Neural cell (in vitro differentiated cells): ENCODE data around the gene PLOD2. TPM values are rescaled to one million over a fixed set of nuclear protein-coding genes. Genes with fewer than 3 reads are reported as not detected.

ENCODE experiments used
- H2AFZ ChIP-seq: fragments of 200-600, 300-800 bp; sonication (generic), shearing (Covaris generic); 2 replicates; pipeline ENCODE4 v1.6.0; 2014; ENCODE audit warnings: low read depth, mild to moderate bottlenecking, antibody characterized with exemption, low read length, moderate library complexity
- H3F3A ChIP-seq: fragments of 200-600 bp; shearing (Covaris generic); 2 replicates; pipeline ENCODE4 v1.6.1; 2016; ENCODE audit warnings: mild to moderate bottlenecking, moderate library complexity, mixed read lengths, antibody characterized with exemption, low read length; ENCODE audit not compliant: insufficient read depth, poor library complexity, severe bottlenecking
- H3K27ac ChIP-seq: fragments of 200-600, 300-800 bp; sonication (generic), shearing (Covaris generic); 2 replicates; pipeline ENCODE4 v1.5.1; 2014; ENCODE audit warnings: mild to moderate bottlenecking, low read length, moderate library complexity
- H3K27me3 ChIP-seq: fragments of 300-800, 200-600 bp; sonication (generic), shearing (Covaris generic); 2 replicates; pipeline ENCODE4 v1.6.0; 2014; ENCODE audit warnings: mild to moderate bottlenecking, low read depth, low read length, moderate library complexity; ENCODE audit not compliant: insufficient read depth
- H3K36me3 ChIP-seq: fragments of 300-800, 200-600 bp; sonication (generic), shearing (Covaris generic); 2 replicates; pipeline ENCODE4 v1.5.1; 2014; ENCODE audit warnings: mild to moderate bottlenecking, antibody characterized with exemption, low read length, moderate library complexity; ENCODE audit not compliant: insufficient read depth
- H3K4me2 ChIP-seq: fragments of 300-800, 200-600 bp; sonication (generic), shearing (Covaris generic); 2 replicates; pipeline ENCODE4 v1.6.0; 2014; ENCODE audit warnings: mild to moderate bottlenecking, low read length
- H3K4me3 ChIP-seq: fragments of 300-800, 200-600 bp; sonication (generic), shearing (Covaris generic); 2 replicates; pipeline ENCODE4 v1.5.1; 2014; ENCODE audit warnings: mild to moderate bottlenecking, low read length, moderate library complexity
- H3K79me2 ChIP-seq: fragments of 200-600 bp; shearing (Covaris generic); replicated peaks from 2 replicates; pipeline ENCODE4 v1.6.0; 2014; ENCODE audit warnings: mild to moderate bottlenecking, low read length, moderate library complexity; ENCODE audit not compliant: insufficient read depth
- H3K9ac ChIP-seq: fragments of 300-800, 200-600 bp; sonication (generic), shearing (Covaris generic); 2 replicates; pipeline ENCODE4 v1.6.1; 2016; ENCODE audit warnings: mild to moderate bottlenecking, low read length, mixed read lengths
- H3K9me2 ChIP-seq: fragments of 200-600 bp; shearing (Covaris generic); 2 replicates; pipeline ENCODE4 v1.6.1; 2016; ENCODE audit warnings: mild to moderate bottlenecking, low read length, mixed read lengths; ENCODE audit not compliant: insufficient read depth
- H3K9me3 ChIP-seq: fragments of 200-600, 300-800 bp; sonication (generic), shearing (Covaris generic); 2 replicates; pipeline ENCODE4 v1.6.1; 2016; ENCODE audit warnings: mild to moderate bottlenecking, mixed run types, low read length, moderate library complexity, mixed read lengths
- H4K20me1 ChIP-seq: fragments of 200-600 bp; shearing (Covaris generic); 2 replicates; pipeline ENCODE4 v1.6.1; 2016; ENCODE audit warnings: mild to moderate bottlenecking, mixed run types; ENCODE audit not compliant: insufficient read depth
- EP300 ChIP-seq: fragments of 450-650 bp; conservative IDR thresholded peaks from 2 replicates; pipeline ENCODE4 v1.6.1; 2014; ENCODE audit warnings: antibody characterized with exemption, mild to moderate bottlenecking, moderate library complexity; ENCODE audit not compliant: poor library complexity, severe bottlenecking
- EZH2 ChIP-seq: fragments of 200-600, 300-800 bp; shearing (Covaris generic), sonication (generic); IDR thresholded peaks from 2 replicates; pipeline ENCODE4 v1.6.1; 2014; ENCODE audit warnings: antibody characterized with exemption, low read length, borderline replicate concordance, mild to moderate bottlenecking; ENCODE audit not compliant: insufficient read depth, poor library complexity, severe bottlenecking
- MXI1 ChIP-seq: fragments of 450-650 bp; conservative IDR thresholded peaks from 2 replicates; pipeline ENCODE4 v1.6.1; 2014; ENCODE audit warnings: antibody characterized with exemption, mild to moderate bottlenecking; ENCODE audit not compliant: poor library complexity, severe bottlenecking
- POLR2AphosphoS5 ChIP-seq: IDR thresholded peaks from 2 replicates; pipeline ENCODE4 v1.6.1; 2012
- RAD21 ChIP-seq: fragments of 450-650 bp; conservative IDR thresholded peaks from 2 replicates; pipeline ENCODE4 v1.6.1; 2014; ENCODE audit warnings: antibody characterized with exemption, mild to moderate bottlenecking, moderate library complexity
- SMC3 ChIP-seq: fragments of 450-650 bp; conservative IDR thresholded peaks from 2 replicates; pipeline ENCODE4 v1.6.1; 2014; ENCODE audit warnings: antibody characterized with exemption, mild to moderate bottlenecking, moderate library complexity; ENCODE audit not compliant: poor library complexity
- TAF1 ChIP-seq: IDR thresholded peaks from 2 replicates; pipeline ENCODE4 v1.6.1; 2012; ENCODE audit warnings: low read depth
- polyA plus RNA-seq: library from polyadenylated mRNA; depleted of rRNA; stranded (reverse); fragments of >200 nt; gene quantifications from 2 replicates; pipeline ENCODE4 v1.2.3, GENCODE V29; 2014
- TF ChIP-seq, protein P1 (sequence below): fragments of 450-650 bp; IDR thresholded peaks from 2 replicates; pipeline ENCODE4 v1.5.1; 2014; ENCODE audit warnings: antibody characterized with exemption, mild to moderate bottlenecking, moderate library complexity; ENCODE audit not compliant: poor library complexity, severe bottlenecking
- TF ChIP-seq, protein P2 (sequence below): IDR thresholded peaks from 2 replicates; pipeline ENCODE4 v1.6.1; 2012; ENCODE audit warnings: borderline replicate concordance

Gene PLOD2
- polyA plus RNA-seq, 1 donor from 2014 or later, result 5.6 TPM

- H2AFZ ChIP-seq, result no peak overlapping the region
- H3K27ac ChIP-seq, result no peak overlapping the region
- H3K4me2 ChIP-seq, result no peak overlapping the region
- no peaks in the 10 kb centered on the region for H3K79me2 ChIP-seq
- H3K36me3 ChIP-seq, result no peaks in the 10 kb centered on the region
- no peaks in the 10 kb centered on the region for H3K27me3 ChIP-seq
- H3K4me3 ChIP-seq, result no peak overlapping the region
- H3F3A ChIP-seq, result no peaks in the 10 kb centered on the region
- no peaks in the 10 kb centered on the region for H4K20me1 ChIP-seq
- H3K9me3 ChIP-seq, result no peaks in the 10 kb centered on the region
- no peak overlapping the region for H3K9ac ChIP-seq
- no peak for TF ChIP-seq TAF1
- TF ChIP-seq, protein P1, sequence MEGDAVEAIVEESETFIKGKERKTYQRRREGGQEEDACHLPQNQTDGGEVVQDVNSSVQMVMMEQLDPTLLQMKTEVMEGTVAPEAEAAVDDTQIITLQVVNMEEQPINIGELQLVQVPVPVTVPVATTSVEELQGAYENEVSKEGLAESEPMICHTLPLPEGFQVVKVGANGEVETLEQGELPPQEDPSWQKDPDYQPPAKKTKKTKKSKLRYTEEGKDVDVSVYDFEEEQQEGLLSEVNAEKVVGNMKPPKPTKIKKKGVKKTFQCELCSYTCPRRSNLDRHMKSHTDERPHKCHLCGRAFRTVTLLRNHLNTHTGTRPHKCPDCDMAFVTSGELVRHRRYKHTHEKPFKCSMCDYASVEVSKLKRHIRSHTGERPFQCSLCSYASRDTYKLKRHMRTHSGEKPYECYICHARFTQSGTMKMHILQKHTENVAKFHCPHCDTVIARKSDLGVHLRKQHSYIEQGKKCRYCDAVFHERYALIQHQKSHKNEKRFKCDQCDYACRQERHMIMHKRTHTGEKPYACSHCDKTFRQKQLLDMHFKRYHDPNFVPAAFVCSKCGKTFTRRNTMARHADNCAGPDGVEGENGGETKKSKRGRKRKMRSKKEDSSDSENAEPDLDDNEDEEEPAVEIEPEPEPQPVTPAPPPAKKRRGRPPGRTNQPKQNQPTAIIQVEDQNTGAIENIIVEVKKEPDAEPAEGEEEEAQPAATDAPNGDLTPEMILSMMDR, result no peak
- no peaks in the 10 kb centered on the region for H3K9me2 ChIP-seq
These were observed 32.0 kb downstream of the PLOD2 start for GRCh38 chr3:146128939-146129338.

DNA sequence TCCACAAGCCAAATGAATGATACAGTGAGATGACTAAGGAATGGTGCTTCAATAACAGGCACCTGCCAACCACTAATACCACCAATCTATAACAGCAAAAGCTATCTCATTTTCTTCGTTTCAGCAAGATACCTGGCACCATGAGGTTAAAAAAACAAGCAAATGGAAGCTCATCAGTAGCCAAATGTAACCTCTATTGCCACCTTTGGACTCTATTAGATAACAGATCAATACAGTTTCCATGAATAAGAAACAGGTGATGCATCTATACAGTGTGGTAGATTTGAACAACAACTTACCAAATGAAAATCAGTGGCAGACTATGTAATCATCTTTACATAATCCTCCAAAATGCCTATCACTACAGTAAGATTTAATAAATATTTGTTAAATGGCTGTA is 32.8 kb downstream of the PLOD2 start:
- H3K79me2 ChIP-seq, result no peaks in the 10 kb centered on the region
- no peaks in the 10 kb centered on the region for H3K27me3 ChIP-seq
- H2AFZ ChIP-seq, result no peak overlapping the region

More for the DNA sequence above, 32.8 kb downstream of the PLOD2 start:
- H3K4me3 ChIP-seq, result no peak overlapping the region
- H3K4me2 ChIP-seq, result no peak overlapping the region
- H3F3A ChIP-seq, result no peaks in the 10 kb centered on the region
- H3K9me3 ChIP-seq, result no peaks in the 10 kb centered on the region
- TF ChIP-seq, protein P2, sequence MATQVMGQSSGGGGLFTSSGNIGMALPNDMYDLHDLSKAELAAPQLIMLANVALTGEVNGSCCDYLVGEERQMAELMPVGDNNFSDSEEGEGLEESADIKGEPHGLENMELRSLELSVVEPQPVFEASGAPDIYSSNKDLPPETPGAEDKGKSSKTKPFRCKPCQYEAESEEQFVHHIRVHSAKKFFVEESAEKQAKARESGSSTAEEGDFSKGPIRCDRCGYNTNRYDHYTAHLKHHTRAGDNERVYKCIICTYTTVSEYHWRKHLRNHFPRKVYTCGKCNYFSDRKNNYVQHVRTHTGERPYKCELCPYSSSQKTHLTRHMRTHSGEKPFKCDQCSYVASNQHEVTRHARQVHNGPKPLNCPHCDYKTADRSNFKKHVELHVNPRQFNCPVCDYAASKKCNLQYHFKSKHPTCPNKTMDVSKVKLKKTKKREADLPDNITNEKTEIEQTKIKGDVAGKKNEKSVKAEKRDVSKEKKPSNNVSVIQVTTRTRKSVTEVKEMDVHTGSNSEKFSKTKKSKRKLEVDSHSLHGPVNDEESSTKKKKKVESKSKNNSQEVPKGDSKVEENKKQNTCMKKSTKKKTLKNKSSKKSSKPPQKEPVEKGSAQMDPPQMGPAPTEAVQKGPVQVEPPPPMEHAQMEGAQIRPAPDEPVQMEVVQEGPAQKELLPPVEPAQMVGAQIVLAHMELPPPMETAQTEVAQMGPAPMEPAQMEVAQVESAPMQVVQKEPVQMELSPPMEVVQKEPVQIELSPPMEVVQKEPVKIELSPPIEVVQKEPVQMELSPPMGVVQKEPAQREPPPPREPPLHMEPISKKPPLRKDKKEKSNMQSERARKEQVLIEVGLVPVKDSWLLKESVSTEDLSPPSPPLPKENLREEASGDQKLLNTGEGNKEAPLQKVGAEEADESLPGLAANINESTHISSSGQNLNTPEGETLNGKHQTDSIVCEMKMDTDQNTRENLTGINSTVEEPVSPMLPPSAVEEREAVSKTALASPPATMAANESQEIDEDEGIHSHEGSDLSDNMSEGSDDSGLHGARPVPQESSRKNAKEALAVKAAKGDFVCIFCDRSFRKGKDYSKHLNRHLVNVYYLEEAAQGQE, result no peak
- no peak for TF ChIP-seq EP300
- no peak for TF ChIP-seq EZH2
- TF ChIP-seq TAF1, result no peak
- TF ChIP-seq POLR2AphosphoS5, result no peak
- TF ChIP-seq, protein P1, result no peak
- TF ChIP-seq MXI1, result no peak
- no peak for TF ChIP-seq SMC3
- no peak for TF ChIP-seq RAD21
- H3K36me3 ChIP-seq, result no peaks in the 10 kb centered on the region
- no peaks in the 10 kb centered on the region for H4K20me1 ChIP-seq
- H3K27ac ChIP-seq, result no peak overlapping the region
- no peaks in the 10 kb centered on the region for H3K9me2 ChIP-seq
- H3K9ac ChIP-seq, result no peak overlapping the region
